GM10266 (cell line): ENCODE measurements around the gene PKNOX1.
"Not testable (repeated sequence)": the region's sequence is repeated elsewhere in the genome, so short reads cannot be mapped to it uniquely, and the experiment has no call there.

ENCODE experiments used
- DNase-seq: peaks from one replicate; pipeline ENCODE4 v3.0.0; 2012; ENCODE audit errors: extremely low spot score

Gene PKNOX1

DNA sequence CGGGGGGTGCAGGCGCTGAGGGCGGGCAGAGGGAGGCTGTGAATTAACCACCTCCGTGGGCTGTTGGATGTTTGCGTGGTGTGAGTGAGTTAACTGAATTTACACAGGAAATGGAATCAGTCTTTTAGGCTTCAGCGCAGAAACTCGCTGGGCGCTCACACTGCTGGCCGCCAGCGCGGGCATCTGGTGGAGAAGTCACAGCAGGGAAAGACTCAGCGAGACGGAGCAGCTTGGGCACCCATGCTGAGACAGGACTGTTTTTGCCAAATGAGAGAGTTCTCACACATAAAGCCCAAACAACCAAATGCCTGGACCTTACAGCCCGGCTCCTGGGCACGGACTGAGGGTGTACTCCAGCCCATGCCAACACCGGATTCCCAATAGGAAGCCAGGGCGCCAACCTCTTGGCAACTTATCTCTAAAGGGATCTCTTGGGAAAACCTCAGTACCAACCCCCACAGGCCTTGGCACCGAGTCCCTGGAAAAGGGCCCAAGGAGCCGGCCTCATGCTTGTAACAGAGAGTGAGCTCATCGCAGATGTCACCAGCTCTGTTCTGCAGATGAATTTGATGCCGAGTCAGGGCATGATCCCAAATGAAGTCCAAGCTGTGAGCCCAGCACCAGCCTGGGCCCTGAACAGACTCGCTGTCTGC lies 90.0 kb downstream of the PKNOX1 start:
- DNase-seq, result not testable (repeated sequence)

- DNase-seq, result not testable (repeated sequence)
Observed at GRCh38 chr21:43065991-43066390, 91.6 kb downstream of the PKNOX1 start.

DNA sequence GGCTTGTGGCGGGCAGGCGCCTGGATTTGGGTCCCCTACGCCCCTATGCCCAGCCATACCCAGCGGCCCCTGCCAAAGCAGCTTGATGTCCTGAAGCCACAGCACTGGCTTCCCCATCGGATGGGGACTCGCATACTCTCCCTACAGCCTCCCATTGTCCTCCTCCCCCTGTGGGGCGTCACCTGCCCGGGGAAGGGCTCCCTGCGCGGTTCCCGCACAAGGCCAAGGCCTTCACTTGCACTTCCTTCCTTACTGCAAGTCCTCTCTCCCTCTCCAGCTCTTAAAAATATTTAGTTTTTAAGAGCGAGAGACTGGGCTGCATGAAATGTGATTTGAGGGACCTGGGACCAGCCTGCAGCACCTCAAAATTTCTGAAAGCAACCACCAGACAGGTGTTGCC lies 92.3 kb downstream of the PKNOX1 start:
- not testable (repeated sequence) for DNase-seq

DNA sequence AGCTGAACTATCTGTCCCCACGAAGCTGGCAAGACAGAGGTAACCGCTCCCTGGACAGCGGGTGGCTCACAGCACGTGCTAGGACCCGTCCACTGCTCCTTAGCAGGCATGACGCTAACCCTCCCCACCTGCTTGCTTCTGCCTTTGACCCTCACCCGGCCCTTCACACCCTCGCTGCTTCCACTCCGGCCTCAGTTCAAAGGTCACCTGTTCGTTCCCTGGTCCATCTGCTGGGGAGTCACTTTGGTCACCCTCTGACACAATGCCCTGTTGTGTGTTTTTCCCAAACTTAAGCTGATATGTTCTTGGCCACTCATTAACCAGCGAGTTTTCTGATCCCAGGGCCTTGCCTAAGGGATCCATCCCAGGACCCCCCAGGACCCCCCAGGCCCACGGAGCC lies 93.7 kb downstream of the PKNOX1 start:
- not testable (repeated sequence) for DNase-seq

- not testable (repeated sequence) for DNase-seq
Observed at GRCh38 chr21:43069682-43070081, 95.3 kb downstream of the PKNOX1 start.

GRCh38 chr21:43072742-43073141 lies 98.4 kb downstream of the PKNOX1 start:
- not testable (repeated sequence) for DNase-seq

- DNase-seq, result not testable (repeated sequence)
Observed at GRCh38 chr21:43074401-43075169, 100.2 kb downstream of the PKNOX1 start.

- not testable (repeated sequence) for DNase-seq
Observed at GRCh38 chr21:43075170-43076022, 101.0 kb downstream of the PKNOX1 start, which contains the start of gene CBS. TSS of gene CBS (minus strand) at chr21:43075835. CDS start at chr21:43072193, 3,642 bp downstream.

GRCh38 chr21:43076023-43076637 lies 101.8 kb downstream of the PKNOX1 start:
- not testable (repeated sequence) for DNase-seq

DNA sequence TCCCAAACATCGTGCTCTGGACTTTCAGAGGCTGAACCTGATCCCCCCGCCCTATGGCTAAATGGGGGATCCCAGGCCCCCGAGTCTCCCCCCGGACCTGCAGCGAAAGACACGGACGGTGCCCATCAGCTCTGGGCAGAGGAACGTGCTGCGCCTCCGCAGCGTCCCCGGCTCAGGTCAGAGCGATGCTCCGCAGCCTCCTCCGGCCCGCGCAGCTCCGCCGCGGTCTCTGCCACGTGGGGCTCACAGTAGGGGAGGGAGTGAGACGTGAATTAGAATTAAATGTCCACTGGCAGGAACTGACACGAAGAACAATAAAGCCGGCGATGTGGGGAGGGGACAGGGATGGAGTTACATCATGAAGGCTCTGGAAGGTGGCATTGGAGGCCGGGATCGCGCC lies 102.3 kb downstream of the PKNOX1 start:
- not testable (repeated sequence) for DNase-seq

DNA sequence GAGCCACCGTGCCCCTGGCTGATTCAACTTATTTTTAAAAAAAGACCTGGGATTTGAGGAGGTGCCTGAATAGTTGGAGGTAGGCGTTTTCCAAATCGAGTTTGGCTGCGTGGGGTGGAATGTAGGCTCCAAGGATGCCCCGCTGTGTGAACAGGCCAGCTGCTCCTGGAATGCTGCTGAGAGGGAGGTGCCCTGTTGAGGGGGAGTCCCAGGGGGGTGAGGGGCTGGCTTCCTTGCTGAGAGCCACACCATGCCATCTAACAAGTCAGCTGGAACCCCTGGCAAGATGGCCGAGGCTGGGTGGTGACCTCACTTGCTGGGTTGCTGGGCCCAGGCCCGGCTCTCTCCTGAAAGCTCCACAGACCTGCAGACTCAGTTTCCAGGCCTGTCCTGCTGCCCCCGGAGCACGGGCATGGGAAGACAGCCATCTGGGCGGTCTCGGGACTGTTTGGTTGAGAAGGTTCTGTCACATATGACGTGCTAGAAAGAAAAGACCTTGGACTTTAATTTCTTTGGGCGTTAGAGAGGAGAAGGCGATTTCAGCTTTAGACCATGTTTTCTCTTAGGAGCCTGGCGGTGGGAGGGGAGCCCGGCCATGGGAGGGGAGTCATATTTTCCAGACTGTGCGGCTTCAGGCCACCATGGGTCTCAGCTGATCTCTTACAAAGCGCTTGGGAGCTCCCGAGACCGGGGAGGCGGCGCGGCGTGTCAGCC lies 108.4 kb downstream of the PKNOX1 start:
- DNase-seq, result not testable (repeated sequence)
